GM21381 (cell line): ENCODE measurements around the gene PSMB2.
"Not testable (repeated sequence)": the region's sequence is repeated elsewhere in the genome, so short reads cannot be mapped to it uniquely, and the experiment has no call there.

ENCODE experiments used
- ATAC-seq: cut with Tn5 transposase; IDR thresholded peaks from one replicate; pipeline ENCODE4 v1.9.1; 2021; ENCODE audit warnings: mild to moderate bottlenecking, moderate library complexity; ENCODE audit not compliant: unreplicated experiment

PSMB2 gene

DNA sequence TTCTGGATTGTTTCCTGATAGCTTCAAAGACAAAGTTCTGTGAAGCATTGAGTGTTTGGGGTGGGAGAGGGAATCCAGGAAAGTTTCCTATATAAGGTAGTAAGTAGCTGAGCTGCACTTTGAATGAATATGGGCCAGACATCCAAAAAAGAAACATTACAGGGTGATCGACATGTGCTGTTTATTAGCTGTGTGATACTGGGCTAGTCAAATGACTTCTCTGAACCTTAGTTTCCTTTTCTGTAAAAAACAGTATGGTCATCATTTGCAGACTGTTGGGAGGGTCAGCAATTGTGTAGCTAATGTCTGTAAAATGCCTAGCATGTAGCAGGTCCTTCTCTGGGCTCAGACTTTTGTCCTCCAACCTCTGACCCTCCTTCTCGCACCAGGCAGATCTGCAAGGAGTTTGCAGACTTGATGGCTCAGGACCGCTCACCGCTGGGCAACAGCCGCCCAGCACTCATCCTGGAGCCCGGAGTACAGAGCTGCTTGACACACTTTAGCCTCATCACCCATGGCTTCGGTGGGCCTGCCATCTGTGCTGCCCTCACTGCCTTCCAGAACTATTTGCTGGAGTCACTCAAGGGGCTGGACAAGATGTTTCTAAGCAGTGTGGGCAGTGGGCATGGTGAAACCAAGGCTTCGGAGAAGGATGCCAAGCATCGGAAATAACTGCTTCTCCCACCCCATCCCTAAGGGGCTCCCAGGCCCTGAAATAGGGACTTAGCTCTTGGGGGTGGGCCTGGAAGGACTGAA lies 47.1 kb downstream of the PSMB2 start:
- no peak for ATAC-seq

DNA sequence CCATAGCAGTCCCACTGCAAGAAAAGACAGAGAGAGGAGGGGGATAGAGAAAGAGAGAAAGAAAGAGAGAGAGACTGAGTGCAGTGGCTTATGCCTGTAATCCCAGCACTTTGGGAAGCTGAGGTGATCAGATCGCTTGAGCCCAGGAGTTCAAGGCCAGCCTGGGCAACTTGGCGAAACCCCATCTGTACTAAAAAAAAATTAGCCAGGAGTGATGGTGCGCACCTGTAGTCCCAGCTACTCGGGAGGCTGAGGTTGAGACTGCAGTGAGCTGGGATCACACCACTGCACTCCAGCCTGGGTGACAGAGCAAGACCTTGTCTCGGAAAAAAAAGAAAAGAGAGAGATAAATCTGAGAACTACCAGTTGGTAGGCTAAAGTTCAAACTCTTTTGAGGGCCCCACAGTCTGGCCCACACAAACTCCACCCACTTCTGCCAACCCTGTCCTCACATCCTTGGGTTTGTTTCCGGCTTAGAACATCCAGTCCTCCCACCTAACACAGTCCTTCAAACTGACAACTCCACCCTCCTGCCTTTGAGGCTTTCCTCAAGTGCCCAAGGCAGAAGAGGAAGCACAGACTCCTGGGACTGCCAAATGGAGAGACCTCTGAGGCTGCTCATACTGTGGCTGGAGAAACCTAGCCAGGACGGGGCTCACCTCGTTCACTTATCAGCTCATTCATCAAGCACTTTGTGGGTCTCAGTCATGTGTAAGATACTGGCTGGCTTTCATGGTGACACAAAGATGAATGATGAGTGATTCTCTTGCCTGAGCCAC lies 48.1 kb downstream of the PSMB2 start:
- no peak for ATAC-seq

DNA sequence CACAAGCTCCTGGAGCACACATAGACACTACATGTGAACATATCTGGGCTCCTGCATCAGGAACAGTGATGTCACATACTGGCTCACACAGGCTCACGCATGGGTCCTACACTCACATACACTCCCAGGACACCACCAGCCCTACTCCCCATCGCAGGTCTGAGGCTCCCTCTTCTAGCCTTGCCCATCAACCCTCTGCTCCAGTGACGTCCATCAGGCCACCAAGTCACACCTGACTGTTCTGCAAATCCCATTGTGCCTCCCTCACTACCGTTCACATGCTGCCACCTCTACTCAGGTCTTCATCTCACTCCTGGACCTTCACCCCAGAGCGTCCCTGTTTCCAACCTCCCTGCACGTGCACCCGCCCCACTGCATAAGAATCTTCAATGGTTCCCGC lies 50.1 kb downstream of the PSMB2 start:
- ATAC-seq, result no peak

DNA sequence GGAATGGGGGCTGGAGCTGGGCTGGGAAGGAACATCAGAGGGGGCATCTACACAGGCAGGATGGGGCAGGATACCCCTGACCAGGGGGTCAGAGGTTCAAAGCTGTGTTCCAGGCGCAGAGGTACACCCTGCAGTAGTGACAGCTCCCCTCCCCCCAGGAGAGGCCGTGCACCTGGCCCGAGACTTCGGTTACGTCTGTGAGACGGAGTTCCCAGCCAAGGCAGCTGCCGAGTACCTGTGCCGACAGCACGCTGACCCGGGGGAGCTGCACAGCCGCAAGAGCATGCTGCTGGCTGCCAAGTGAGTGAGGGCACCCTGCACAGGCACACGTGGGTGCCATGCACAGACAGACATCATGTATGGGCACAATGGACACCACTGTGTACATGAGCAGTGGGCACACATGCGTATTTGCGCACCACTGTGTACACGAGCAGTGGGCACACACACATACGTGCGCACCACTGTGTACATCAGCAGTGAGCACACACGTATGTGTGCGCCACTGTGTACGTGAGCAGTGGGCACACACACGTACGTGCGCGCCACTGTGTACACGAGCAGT lies 50.8 kb downstream of the PSMB2 start:
- no peak for ATAC-seq

DNA sequence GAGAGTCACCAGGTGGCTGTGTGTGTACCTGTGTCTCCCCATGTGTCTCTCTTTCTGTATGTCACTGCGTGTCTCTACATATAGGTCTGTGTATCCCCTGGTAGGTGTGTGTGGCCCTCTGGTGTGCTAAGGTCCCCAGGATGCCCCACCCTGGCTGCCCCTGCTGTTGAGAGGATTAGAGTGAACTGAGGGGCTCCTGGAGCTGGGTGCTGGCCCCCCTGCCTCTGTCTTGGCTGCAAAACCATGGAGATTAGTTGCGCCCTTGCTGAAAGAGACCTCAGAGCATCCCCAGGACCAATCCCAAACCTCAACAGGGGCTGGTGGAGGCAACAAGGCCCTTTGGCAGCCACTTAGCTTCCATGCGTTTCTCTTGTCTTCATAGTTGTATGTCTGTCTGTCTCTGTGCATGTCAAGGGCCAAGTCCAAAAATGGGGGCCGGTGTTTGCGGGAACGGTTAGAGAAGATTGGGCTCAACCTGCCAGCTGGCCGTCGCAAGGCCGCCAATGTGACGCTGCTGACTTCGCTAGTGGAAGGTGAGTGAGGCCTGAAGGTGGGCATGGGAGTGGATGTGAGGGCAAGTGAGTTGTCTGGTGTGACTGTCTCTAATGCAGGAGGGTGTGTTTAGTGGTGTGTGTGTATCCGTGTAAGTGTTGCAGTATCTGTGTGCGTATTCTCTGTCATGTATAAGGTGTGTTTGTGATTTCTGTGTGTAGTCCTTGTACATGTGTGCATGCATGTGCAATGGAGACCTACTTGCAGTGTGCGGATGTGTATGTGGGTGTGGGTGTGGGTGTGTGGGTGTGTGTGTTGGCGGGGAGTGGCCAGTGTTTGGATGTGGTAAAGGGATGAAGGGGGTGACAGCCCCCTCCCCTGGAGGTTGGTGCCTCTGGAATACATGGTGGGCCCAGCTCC lies 51.6 kb downstream of the PSMB2 start:
- ATAC-seq, result no peak

DNA sequence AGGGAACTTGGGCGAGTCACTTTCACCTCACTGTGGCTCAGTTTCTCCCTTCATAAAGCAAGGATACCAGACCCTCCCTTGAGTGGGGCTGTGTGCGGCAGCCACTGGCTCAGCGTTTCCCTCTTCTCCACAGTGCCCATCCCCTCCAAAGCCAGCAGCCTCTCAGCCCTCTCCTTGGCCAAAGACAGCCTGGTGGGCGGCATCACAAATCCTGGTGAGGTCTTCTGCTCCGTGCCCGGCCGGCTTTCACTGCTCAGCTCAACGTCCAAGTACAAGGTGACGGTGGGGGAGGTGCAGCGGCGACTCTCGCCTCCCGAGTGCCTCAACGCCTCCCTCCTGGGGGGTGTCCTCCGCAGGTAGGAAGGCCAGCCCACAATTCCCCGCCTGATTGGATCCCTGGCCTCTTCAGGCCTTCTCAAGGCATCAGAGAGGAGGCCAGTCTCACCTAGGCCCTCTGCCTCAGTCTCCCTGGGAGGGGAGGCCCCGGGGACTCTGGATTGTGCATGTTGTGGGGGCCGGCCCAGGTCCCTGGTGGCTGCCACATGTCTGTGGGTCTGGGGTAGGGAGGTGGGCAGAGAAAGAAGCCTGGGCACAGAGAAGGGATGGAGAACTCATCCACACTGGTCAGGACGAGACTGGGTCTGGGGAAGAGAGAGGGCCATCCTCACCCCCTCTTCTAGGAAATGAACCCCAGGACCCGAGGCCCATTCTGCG lies 53.0 kb downstream of the PSMB2 start:
- ATAC-seq, result no peak

DNA sequence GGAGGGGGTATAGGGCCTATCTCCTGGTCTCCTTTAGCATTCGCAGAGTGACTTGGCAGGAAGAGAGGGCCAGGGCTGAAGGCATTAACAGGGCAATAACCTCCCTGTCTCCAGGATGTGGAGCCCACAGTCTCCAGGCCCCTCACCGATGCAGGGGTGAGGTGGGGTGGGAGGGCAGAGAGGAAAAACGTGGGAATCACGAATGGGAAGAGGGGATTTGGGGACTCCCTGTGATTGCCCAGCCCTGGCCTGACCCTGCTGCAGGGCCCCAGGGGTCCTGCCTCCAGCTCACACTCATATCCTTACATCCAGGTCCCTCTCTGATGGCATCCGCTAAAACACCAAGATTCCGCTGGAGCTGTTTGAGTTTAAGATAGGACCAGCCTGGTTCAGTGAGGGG lies 53.6 kb downstream of the PSMB2 start:
- ATAC-seq, result no peak

DNA sequence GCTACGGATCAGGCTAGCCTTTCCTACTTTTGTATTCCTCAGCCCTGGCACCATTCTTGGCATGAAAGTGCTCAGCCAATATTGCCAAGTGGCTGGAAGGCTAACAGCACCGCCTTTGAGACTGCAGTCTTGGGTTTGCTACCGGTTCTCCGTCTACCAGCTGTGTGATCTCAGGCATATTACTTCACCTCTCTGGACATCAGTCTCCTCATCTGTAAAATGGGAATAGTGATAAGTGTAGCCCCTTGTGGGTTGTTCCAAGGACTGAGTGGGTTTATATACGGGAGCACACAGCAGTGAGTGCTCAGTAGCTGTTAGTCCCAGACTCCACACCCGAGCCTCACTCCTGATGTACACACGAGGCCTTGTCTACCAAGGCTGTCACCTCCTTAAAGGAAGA lies 54.5 kb downstream of the PSMB2 start:
- no peak for ATAC-seq

DNA sequence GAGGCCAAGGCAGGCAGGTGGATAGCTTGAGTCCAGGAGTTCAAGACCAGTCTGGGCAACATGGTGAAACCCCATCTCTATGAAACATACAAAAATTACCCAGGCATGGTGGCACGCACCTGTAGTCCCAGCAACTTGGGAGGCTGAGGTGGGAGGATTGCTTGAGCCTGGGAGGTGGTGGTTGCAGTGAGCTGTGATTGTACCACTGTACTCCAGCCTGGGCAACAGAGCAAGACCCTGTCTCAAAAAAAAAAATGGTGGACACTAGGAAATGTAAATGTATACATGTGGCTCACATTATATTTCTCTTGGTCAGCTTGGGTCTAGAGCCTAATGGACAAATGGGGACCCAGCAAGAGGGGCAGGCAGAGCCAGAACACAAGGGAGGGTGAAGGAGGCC lies 55.5 kb downstream of the PSMB2 start:
- ATAC-seq, result not testable (repeated sequence)

DNA sequence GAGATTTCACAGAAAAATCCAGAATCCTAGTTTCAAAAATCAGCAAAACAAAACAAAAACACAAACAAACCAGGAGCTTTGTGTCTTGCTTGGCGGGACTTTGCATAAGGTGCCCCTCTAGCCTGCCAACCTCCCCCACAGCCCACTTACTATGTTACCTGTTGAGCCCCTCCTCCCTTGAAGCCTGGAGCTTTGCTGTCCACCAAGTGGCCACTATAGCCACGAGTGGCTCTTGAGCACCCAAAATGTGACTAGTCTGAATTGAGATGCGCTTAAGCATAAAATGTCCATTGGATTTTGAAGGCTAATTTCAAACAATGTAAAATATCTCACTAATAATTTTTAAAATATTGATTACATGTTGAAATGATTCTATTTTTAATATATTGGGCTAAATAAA lies 56.0 kb downstream of the PSMB2 start:
- ATAC-seq, result no peak

DNA sequence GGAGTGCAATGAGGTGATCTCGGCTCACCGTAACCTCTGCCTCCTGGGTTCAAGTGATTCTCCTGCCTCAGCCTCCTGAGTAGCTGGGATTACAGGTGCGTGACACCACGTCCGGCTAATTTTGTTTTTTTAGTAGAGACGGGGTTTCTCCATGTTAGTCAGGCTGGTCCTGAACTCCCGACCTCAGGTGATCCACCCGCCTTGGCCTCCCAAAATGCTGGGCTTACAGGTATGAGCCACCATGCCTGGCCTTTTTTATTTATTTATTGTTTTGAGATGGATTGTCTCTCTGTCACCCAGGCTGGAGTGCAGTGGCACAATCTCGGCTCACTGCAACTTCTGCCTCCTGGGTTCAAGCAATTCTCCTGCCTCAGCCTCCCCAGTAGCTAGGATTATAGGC lies 59.7 kb downstream of the PSMB2 start:
- not testable (repeated sequence) for ATAC-seq

DNA sequence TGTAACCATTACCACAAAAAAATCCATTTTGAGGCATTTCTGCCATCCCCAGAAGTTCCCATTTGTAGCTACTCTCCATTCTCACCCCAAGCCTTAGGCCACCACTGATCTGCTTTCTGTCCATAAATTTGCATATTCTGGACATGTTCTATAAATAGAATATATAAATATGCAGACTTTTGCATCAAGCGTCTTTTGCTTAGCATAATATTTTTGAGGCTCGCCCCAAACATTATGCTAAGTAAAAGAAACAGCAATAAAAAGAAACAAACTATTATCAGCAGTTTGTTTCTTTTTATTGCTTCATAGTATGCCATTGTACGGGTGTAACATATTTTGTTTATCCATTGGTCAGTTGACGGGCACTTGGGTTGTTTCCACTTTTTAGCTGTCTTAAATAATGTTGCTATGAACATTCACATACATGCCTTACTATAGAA lies 60.4 kb downstream of the PSMB2 start:
- no peak for ATAC-seq

DNA sequence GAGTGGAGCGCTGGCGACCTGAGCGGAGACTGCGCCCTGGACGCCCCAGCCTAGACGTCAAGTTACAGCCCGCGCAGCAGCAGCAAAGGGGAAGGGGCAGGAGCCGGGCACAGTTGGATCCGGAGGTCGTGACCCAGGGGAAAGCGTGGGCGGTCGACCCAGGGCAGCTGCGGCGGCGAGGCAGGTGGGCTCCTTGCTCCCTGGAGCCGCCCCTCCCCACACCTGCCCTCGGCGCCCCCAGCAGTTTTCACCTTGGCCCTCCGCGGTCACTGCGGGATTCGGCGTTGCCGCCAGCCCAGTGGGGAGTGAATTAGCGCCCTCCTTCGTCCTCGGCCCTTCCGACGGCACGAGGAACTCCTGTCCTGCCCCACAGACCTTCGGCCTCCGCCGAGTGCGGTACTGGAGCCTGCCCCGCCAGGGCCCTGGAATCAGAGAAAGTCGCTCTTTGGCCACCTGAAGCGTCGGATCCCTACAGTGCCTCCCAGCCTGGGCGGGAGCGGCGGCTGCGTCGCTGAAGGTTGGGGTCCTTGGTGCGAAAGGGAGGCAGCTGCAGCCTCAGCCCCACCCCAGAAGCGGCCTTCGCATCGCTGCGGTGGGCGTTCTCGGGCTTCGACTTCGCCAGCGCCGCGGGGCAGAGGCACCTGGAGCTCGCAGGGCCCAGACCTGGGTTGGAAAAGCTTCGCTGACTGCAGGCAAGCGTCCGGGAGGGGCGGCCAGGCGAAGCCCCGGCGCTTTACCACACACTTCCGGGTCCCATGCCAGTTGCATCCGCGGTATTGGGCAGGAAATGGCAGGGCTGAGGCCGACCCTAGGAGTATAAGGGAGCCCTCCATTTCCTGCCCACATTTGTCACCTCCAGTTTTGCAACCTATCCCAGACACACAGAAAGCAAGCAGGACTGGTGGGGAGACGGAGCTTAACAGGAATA lies 64.0 kb downstream of the PSMB2 start:
- peak; percentile 75 for ATAC-seq

DNA sequence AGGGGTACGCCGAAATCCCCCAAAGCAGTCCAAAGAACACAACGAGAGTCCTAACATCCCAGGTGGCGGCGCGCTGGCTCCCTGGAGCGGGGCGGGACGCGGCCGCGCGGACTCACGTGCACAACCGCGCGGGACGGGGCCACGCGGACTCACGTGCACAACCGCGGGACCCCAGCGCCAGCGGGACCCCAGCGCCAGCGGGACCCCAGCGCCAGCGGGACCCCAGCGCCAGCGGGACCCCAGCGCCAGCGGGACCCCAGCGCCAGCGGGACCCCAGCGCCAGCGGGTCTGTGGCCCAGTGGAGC lies 64.6 kb downstream of the PSMB2 start:
- not testable (repeated sequence) for ATAC-seq

DNA sequence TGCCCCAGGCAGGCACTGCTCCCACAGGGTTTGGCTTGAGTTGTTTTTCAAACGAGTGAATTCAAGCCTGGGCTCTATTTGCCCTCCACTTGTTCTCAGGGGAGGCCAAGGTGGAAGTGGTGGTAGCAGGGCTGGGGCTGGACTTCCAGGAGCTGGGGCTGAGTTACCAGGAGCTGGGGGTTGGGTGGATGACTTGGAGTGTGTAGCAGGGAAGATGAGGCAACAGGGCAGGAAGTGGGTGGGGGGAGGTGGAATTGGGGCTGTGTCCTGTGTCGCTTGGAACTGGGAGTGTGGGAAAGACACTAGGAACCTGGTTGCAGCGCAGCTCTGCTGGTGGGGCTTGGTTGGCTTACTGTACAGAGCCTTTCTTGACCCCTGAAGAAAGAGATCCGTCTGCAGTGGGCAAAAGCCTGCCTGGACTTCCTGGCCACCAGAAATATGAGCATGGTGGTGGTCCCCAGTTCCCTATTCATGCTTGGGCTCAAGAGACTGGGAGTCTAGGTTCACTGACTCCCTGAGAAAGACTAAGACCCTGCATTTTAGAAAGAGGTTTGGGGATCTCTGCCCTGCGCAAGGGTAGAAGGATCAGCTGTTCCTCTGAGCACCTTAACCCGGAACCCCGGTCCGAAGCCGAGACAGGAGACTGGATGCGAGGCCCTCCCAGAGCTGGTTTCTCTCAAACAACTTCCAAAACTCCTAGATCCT lies 65.1 kb downstream of the PSMB2 start:
- no peak for ATAC-seq

DNA sequence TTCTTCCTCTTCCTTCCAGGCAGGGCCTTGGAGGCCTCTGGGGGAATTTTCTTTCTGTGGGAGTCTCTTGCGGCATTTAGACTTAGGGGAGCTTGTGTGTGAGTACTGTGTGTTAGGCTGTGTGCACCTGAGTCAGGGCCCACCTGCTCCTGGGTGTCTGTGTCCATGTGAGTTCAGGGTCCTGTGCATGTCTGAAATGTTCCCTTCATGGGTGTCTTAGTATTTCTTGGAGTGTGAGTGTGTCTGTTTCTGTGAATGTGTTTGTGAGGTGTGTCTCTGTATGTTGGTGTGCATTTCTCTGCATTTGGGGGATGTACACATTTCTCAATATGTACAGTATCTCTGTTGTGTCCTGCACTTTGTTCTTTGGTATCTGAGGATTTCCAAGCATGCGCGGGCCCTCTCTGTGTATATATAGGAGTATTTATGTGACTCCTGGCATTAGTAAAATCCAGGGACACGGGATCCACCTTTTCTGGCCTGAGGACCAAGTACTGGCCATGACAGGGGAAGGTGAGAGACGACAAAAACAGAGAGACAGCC lies 65.8 kb downstream of the PSMB2 start:
- no peak for ATAC-seq

DNA sequence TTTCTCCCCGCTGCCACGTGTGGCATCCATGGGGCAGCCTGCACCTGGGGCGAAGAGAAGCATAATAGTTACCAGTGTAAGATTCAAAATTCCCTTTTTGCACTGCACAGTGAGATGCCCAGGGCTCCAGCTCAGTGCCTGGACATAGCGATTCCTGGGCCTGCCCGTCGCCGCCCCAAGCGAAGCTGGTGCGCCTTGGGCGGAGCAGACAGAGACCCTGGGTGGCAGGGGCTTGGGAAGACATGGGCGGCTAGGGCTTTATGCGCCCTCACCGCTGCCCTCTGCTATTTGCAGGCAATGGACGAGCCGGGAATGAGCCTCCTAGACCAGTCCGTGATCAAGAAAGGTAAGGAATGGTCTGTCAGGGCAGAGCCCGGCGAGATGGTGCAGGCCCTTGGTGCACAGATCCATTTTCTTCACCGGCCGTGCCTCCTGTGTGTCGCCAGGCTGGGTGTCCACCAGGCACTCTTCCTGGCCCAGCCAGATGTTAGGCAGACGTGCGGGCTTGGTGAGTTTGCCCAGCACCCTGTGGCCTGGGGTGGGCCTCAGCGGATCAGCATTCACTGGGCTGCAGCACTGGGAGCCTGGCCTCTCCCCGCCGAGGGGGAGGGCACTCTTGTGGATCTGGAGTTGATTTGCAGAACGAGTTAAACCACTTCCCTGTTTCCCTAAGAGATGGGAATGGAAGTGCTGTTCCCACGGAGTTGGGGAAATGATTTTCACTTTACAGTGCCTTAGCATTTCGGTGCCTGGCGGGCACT lies 66.5 kb downstream of the PSMB2 start:
- no peak for ATAC-seq

DNA sequence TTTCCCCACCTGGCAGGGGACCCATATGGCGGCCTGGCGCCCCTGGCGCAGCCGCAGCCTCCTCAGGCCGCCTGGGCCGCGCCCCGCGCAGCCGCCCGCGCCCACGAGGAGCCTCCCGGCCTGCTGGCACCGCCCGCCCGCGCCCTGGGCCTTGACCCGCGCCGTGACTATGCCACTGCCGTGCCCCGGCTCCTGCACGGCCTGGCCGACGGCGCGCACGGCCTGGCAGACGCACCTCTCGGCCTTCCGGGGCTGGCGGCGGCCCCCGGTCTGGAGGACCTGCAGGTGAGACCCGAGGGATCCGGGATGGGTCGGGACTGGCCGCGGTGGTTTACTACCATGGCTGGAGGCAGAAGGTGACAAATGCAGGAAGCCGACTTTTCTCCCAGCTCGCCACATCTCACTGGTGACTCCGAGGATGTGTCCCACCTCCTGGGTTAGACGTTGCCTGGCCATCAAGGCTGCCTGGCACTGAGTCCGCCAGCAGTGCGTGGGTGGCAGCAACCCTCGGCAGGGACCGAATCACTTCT lies 67.1 kb downstream of the PSMB2 start:
- no peak for ATAC-seq
